ENCODE measurements around the gene SHOC2.

- TF ChIP-seq CTCF (conservative IDR thresholded peaks at IDR 0.05), result no peak
- no peak for TF ChIP-seq ZFX (IDR thresholded peaks at IDR 0.05)
These were observed 45.3 kb downstream of the SHOC2 start for GRCh38 chr10:110964681-110965080.
